ENCODE results near the gene NCOA1.
A peak's percentile ranks its signal among the peaks of the same experiment; 100 is the strongest.

The NCOA1 gene

DNA sequence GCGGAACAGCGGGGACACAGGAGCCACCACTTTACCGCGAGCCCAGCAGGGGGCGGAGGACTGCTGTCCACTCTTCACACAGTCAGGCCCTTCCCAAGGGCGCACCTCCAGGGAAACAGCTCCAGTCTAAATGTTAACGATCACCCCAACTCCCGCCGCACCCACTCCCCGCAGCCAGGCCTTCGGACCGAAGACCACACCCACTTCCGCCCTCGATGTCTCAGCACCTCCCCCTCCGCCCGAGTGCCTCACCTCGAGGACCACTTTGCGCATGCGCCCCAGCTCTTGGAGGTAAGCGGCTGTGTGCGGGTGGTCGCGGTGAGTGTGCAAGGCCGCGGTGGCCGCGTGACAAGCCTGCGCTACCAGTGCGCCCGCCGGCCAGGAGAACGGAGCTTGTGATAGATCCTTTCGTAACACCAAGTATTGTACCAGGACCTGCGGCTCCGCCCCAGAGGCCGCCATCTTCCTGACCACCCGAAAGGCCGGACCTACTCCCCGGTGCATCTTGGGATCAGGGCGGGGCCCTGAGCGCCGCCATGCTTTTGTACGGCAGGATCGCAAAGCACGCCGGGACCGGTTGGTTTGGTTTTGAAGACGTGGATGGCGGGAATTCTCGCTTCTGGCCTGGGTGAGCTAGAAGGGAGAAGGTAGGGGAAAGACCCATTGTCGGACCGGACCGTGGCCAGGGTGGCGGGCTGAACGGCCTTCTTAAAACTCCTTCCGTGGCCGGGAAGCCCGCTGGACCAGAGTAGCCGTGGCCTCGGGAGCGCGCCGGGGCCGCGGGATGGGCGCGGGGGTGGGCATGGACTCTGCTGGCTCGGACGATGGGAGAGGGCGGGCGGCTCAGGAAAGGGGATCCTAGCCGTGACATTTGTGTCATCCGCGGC is 302.1 kb downstream of the NCOA1 start, which contains the start of the genes CENPO and PTRHD1:
Gene CENPO, plus strand, starts transcription at position 552 of the 887 bp plus-strand sequence. CDS start 495 bp downstream, outside the sequence.
Gene PTRHD1, minus strand, starts transcription at position 518 of the 887 bp plus-strand sequence. Its CDS starts 14 bp downstream, at position 504.
- peak; percentile 96 for DNase-seq (ENCODE audit: low spot score)
- WGBS, 2 donors (ENCODE audit: extremely low coverage in 2 of 2, insufficient read length in 2 of 2, insufficient replicate concordance in 1 of 2) = no CpG with 5 or more reads among the region's 74 CpGs
- peaks cover 2% of the 10 kb centered on the region for H3K79me1 ChIP-seq (ENCODE audit: low read depth, low read length)
- peaks cover 5 to 6% of the 10 kb centered on the region in 2 donors for H3K4me1 ChIP-seq (ENCODE audit: control insufficient read depth in 2 of 2, insufficient read depth in 1 of 2, low read depth in 1 of 2, low read length in 2 of 2)
- H3K9me3 ChIP-seq (replicated peaks in 1 of 2; ENCODE audit: control insufficient read depth in 2 of 2, insufficient read depth in 1 of 2, low read depth in 1 of 2, low read length in 2 of 2) = peaks cover 6 to 19% of the 10 kb centered on the region in 2 donors
- peak within 1 kb of the TSS; percentile 49 for H3K14ac ChIP-seq (ENCODE audit: low read length)
- H3K23ac ChIP-seq (ENCODE audit: low read depth, low read length, poor library complexity) = peak within 1 kb of the TSS; percentile 96
- peak within 1 kb of the TSS; percentile 84 for H3K4ac ChIP-seq (ENCODE audit: low read length)
- peak within 1 kb of the TSS; percentile 100 for H3K9ac ChIP-seq (ENCODE audit: low read depth, low read length, poor library complexity)
- H3K18ac ChIP-seq (ENCODE audit: low read length) = peak within 1 kb of the TSS; percentile 100
- peak within 1 kb of the TSS; percentile 89 for H4K91ac ChIP-seq (ENCODE audit: low read depth, low read length, poor library complexity)
- H3K27me3 ChIP-seq (ENCODE audit: control insufficient read depth in 3 of 3, insufficient read depth in 3 of 3, low read depth in 1 of 3, low read length in 3 of 3) = no peaks in the 10 kb centered on the region
- H2BK12ac ChIP-seq (ENCODE audit: low read length) = no peak within 1 kb of the TSS
- H2BK15ac ChIP-seq (ENCODE audit: low read length) = peak within 1 kb of the TSS; percentile 96
- H3K27ac ChIP-seq (replicated peaks; ENCODE audit: low read length) = peak within 1 kb of the TSS; percentile 98
- peak within 1 kb of the TSS; percentile 99 for H2BK5ac ChIP-seq (ENCODE audit: low read length)
- peaks cover 15 to 46% of the 10 kb centered on the region in 2 donors for H3K36me3 ChIP-seq (replicated peaks in 1 of 2; ENCODE audit: control insufficient read depth in 2 of 2, insufficient read depth in 2 of 2, low read length in 2 of 2)
- H4K8ac ChIP-seq (ENCODE audit: low read depth, low read length) = no peak within 1 kb of the TSS
- H2AK5ac ChIP-seq (ENCODE audit: low read depth, low read length) = peak within 1 kb of the TSS; percentile 1
- peak within 1 kb of the TSS; percentile 73 for H3K4me2 ChIP-seq (ENCODE audit: insufficient read depth, low read length, poor library complexity, severe bottlenecking)
- peak within 1 kb of the TSS; percentile 78 to 88 for H3K4me3 ChIP-seq (ENCODE audit: low read length in 2 of 2)
- H2BK120ac ChIP-seq (ENCODE audit: low read depth, low read length) = peak within 1 kb of the TSS; percentile 99
- peak within 1 kb of the TSS; percentile 94 for H2AFZ ChIP-seq (ENCODE audit: low read length)

DNA sequence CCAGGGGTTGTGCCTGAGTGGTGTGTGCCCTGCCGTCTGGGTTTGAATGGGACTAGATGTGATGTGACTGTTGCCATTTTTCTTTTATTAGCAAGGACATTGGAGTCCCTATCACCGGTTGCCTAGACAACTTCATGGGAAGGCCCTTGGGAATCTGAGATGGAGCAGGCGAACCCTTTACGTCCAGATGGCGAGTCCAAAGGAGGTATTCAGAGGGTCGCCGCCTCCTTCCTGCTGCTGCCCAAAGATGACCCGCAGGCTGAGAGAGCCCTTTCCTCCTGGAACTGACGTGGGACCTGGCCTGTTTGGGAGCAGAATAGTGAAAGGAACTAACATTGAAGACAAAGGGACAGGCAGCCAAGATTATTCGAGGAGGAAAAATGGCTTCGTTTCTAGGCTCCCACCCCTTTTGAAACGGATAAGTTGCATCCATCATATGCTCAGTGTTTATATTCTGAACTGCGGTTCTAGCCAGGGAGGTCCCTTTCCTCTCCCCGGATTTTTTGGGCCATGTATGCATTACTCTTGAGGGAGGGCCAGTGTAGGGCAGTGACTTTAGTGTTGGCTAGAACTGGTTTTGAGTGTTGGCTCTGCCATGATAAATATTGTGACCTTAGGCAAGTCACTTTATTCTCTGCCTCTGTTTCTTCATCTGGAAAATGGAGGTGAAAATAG is 302.8 kb downstream of the NCOA1 start:
- Histone ChIP-seq H3K4ac (ENCODE audit: low read length) (no peak overlapping the region), H3K27me3 (ENCODE audit: control insufficient read depth in 3 of 3, insufficient read depth in 3 of 3, low read depth in 1 of 3, low read length in 3 of 3) (no peaks in the 10 kb centered on the region), H2AK5ac (ENCODE audit: low read depth, low read length) (peak overlapping the region; percentile 1), H3K14ac (ENCODE audit: low read length) (no peak overlapping the region), H3K79me1 (ENCODE audit: low read depth, low read length) (peaks cover 2% of the 10 kb centered on the region), H2BK5ac (ENCODE audit: low read length) (peak overlapping the region; percentile 99), H3K9ac (ENCODE audit: low read depth, low read length, poor library complexity) (peak overlapping the region; percentile 87), H3K27ac (replicated peaks; ENCODE audit: low read length) (peak overlapping the region; percentile 98), H3K23ac (ENCODE audit: low read depth, low read length, poor library complexity) (peak overlapping the region; percentile 34), H2BK120ac (ENCODE audit: low read depth, low read length) (peak overlapping the region; percentile 99), H3K4me2 (ENCODE audit: insufficient read depth, low read length, poor library complexity, severe bottlenecking) (peak overlapping the region; percentile 73), H2BK12ac (ENCODE audit: low read length) (no peak overlapping the region), H3K36me3 (replicated peaks in 1 of 2; ENCODE audit: control insufficient read depth in 2 of 2, insufficient read depth in 2 of 2, low read length in 2 of 2) (peaks cover 15 to 52% of the 10 kb centered on the region in 2 donors), H3K4me3 (ENCODE audit: low read length in 2 of 2) (peak overlapping the region; percentile 78 to 88), H3K9me3 (replicated peaks in 1 of 2; ENCODE audit: control insufficient read depth in 2 of 2, insufficient read depth in 1 of 2, low read depth in 1 of 2, low read length in 2 of 2) (peaks cover 6 to 20% of the 10 kb centered on the region in 2 donors), H2BK15ac (ENCODE audit: low read length) (no peak overlapping the region), H4K91ac (ENCODE audit: low read depth, low read length, poor library complexity) (peak overlapping the region; percentile 9), H3K4me1 (ENCODE audit: control insufficient read depth in 2 of 2, insufficient read depth in 1 of 2, low read depth in 1 of 2, low read length in 2 of 2) (peaks cover 5 to 6% of the 10 kb centered on the region in 2 donors), H4K8ac (ENCODE audit: low read depth, low read length) (no peak overlapping the region), H3K18ac (ENCODE audit: low read length) (peak overlapping the region; percentile 89), H2AFZ (ENCODE audit: low read length) (peak overlapping the region; percentile 94)
- no CpG with 5 or more reads among the region's 14 CpGs for WGBS, 2 donors (ENCODE audit: extremely low coverage in 2 of 2, insufficient read length in 2 of 2, insufficient replicate concordance in 1 of 2)
- peak; percentile 49 for DNase-seq (ENCODE audit: low spot score)

DNA sequence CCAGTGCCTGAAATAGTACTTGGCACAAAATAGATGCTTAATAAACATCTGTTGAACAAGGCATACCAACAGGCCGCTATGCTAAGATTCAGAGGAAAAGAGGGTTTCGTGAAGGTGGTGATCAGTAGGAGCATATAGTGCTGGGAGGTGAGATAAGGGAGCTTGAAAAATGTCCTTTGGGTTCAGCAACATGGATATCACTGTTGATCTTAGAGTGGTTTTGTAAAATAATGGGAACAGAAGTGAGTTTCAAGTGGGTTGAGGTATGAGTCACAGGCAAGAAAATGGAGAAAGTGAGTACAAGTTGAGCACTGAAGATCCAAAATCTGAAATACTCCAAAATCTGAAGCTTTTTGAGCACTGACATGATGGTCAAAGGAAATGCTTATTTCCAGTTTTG is 306.6 kb downstream of the NCOA1 start:
- no peak overlapping the region for H4K8ac ChIP-seq (ENCODE audit: low read depth, low read length)
- no peak overlapping the region for H2BK120ac ChIP-seq (ENCODE audit: low read depth, low read length)
- no CpG with 5 or more reads among the region's 2 CpGs for WGBS, 2 donors (ENCODE audit: extremely low coverage in 2 of 2, insufficient read length in 2 of 2, insufficient replicate concordance in 1 of 2)
- H2AFZ ChIP-seq (ENCODE audit: low read length) = no peak overlapping the region
- H3K79me1 ChIP-seq (ENCODE audit: low read depth, low read length) = peaks cover 2% of the 10 kb centered on the region
- H3K14ac ChIP-seq (ENCODE audit: low read length) = no peak overlapping the region
- H3K4me3 ChIP-seq (ENCODE audit: low read length in 2 of 2) = no peak overlapping the region
- no peak overlapping the region for H2BK15ac ChIP-seq (ENCODE audit: low read length)
- no peak overlapping the region for H3K23ac ChIP-seq (ENCODE audit: low read depth, low read length, poor library complexity)
- H3K4me2 ChIP-seq (ENCODE audit: insufficient read depth, low read length, poor library complexity, severe bottlenecking) = no peak overlapping the region
- H3K27ac ChIP-seq (replicated peaks; ENCODE audit: low read length) = no peak overlapping the region
- no peak overlapping the region for H3K9ac ChIP-seq (ENCODE audit: low read depth, low read length, poor library complexity)
- H3K4me1 ChIP-seq (ENCODE audit: control insufficient read depth in 2 of 2, insufficient read depth in 1 of 2, low read depth in 1 of 2, low read length in 2 of 2) = peaks cover 3 to 6% of the 10 kb centered on the region in 2 donors
- H3K4ac ChIP-seq (ENCODE audit: low read length) = no peak overlapping the region
- H4K91ac ChIP-seq (ENCODE audit: low read depth, low read length, poor library complexity) = no peak overlapping the region
- H2BK5ac ChIP-seq (ENCODE audit: low read length) = no peak overlapping the region
- H3K9me3 ChIP-seq (replicated peaks in 1 of 2; ENCODE audit: control insufficient read depth in 2 of 2, insufficient read depth in 1 of 2, low read depth in 1 of 2, low read length in 2 of 2) = peaks cover 13 to 35% of the 10 kb centered on the region in 2 donors
- no peak overlapping the region for H2BK12ac ChIP-seq (ENCODE audit: low read length)
- H2AK5ac ChIP-seq (ENCODE audit: low read depth, low read length) = no peak overlapping the region
- H3K18ac ChIP-seq (ENCODE audit: low read length) = no peak overlapping the region
- DNase-seq (ENCODE audit: low spot score) = no peak
- peaks cover 25 to 62% of the 10 kb centered on the region in 2 donors for H3K36me3 ChIP-seq (replicated peaks in 1 of 2; ENCODE audit: control insufficient read depth in 2 of 2, insufficient read depth in 2 of 2, low read length in 2 of 2)
- no peaks in the 10 kb centered on the region for H3K27me3 ChIP-seq (ENCODE audit: control insufficient read depth in 3 of 3, insufficient read depth in 3 of 3, low read depth in 1 of 3, low read length in 3 of 3)
